ENCODE data around the gene KRTAP11-1. TPM values are rescaled to one million over a fixed set of nuclear protein-coding genes. Genes with fewer than 3 reads are reported as not detected.

The KRTAP11-1 gene
- total and polyA plus RNA-seq, 2 donors from 2014 or later: not detected

Other genes with a start within 250 kb of the KRTAP11-1 start
- gene KRTAP20-2, start 246.4 kb downstream of the KRTAP11-1 start, total RNA-seq: not detected
- not detected for gene KRTAP20-2, start 246.4 kb downstream of the KRTAP11-1 start, polyA plus RNA-seq (ENCODE audit: insufficient read depth, low read depth, low replicate concordance)
- not detected for gene KRTAP20-3, start 238.7 kb downstream of the KRTAP11-1 start, total RNA-seq
- not detected for gene KRTAP20-3, start 238.7 kb downstream of the KRTAP11-1 start, polyA plus RNA-seq (ENCODE audit: insufficient read depth, low read depth, low replicate concordance)
- gene KRTAP21-3, start 162.8 kb downstream of the KRTAP11-1 start, total RNA-seq: not detected
- gene KRTAP21-3, start 162.8 kb downstream of the KRTAP11-1 start, polyA plus RNA-seq (ENCODE audit: insufficient read depth, low read depth, low replicate concordance): not detected
- gene KRTAP21-2, start 134.3 kb downstream of the KRTAP11-1 start, total RNA-seq: not detected
- not detected for gene KRTAP21-2, start 134.3 kb downstream of the KRTAP11-1 start, polyA plus RNA-seq (ENCODE audit: insufficient read depth, low read depth, low replicate concordance)
- gene KRTAP21-1, start 126.2 kb downstream of the KRTAP11-1 start, total RNA-seq: not detected
- not detected for gene KRTAP21-1, start 126.2 kb downstream of the KRTAP11-1 start, polyA plus RNA-seq (ENCODE audit: insufficient read depth, low read depth, low replicate concordance)
- not detected for gene KRTAP8-1, start 68.3 kb downstream of the KRTAP11-1 start, total RNA-seq
- not detected for gene KRTAP8-1, start 68.3 kb downstream of the KRTAP11-1 start, polyA plus RNA-seq (ENCODE audit: insufficient read depth, low read depth, low replicate concordance)
- not detected for gene KRTAP7-1, start 51.8 kb downstream of the KRTAP11-1 start, total RNA-seq
- gene KRTAP7-1, start 51.8 kb downstream of the KRTAP11-1 start, polyA plus RNA-seq (ENCODE audit: insufficient read depth, low read depth, low replicate concordance): not detected
- gene KRTAP19-8, start 156.9 kb upstream of the KRTAP11-1 start, total RNA-seq: not detected
- not detected for gene KRTAP19-8, start 156.9 kb upstream of the KRTAP11-1 start, polyA plus RNA-seq (ENCODE audit: insufficient read depth, low read depth, low replicate concordance)

Data from kidney (tissue), 2 donors.